ENCODE data around the gene RETN.

The RETN gene

DNA sequence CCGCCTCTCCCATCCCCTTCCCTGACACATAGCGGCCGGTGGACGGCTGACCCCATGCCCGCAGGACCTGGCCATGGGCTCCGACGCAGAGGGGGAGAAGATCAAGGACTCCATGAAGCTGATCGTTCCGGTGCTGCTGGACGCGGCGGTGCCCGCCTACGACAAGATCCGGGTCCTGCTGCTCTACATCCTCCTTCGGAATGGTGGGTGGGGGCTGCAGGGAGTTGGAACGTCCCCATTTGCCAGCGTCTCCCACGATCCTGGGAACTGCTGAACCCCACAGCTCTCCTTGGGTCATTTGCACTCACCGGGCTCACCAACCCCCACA, 24.3 kb upstream of the RETN start:
- DNase-seq: no peak
- peaks cover 0 to 31% (median 0%) of the 10 kb centered on the region in 3 donors for H3K36me3 ChIP-seq
- no peak overlapping the region for H3K4me3 ChIP-seq
- no peaks in the 10 kb centered on the region for H3K4me1 ChIP-seq
- peaks cover 0 to 60% of the 10 kb centered on the region in 2 donors for H3K27me3 ChIP-seq
- H3K9me3 ChIP-seq: no peaks in the 10 kb centered on the region
- no peak overlapping the region for H3K27ac ChIP-seq
- TF ChIP-seq, protein P1, sequence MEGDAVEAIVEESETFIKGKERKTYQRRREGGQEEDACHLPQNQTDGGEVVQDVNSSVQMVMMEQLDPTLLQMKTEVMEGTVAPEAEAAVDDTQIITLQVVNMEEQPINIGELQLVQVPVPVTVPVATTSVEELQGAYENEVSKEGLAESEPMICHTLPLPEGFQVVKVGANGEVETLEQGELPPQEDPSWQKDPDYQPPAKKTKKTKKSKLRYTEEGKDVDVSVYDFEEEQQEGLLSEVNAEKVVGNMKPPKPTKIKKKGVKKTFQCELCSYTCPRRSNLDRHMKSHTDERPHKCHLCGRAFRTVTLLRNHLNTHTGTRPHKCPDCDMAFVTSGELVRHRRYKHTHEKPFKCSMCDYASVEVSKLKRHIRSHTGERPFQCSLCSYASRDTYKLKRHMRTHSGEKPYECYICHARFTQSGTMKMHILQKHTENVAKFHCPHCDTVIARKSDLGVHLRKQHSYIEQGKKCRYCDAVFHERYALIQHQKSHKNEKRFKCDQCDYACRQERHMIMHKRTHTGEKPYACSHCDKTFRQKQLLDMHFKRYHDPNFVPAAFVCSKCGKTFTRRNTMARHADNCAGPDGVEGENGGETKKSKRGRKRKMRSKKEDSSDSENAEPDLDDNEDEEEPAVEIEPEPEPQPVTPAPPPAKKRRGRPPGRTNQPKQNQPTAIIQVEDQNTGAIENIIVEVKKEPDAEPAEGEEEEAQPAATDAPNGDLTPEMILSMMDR (IDR thresholded peaks at IDR 0.05): no peak
- intact Hi-C loops (cut with DNase I; ENCODE audit: low total_unique reads): loop anchor here (10.0 kb wide), 1 partner anchor 150 kb away; no protein-coding TSS in a partner anchor

DNA sequence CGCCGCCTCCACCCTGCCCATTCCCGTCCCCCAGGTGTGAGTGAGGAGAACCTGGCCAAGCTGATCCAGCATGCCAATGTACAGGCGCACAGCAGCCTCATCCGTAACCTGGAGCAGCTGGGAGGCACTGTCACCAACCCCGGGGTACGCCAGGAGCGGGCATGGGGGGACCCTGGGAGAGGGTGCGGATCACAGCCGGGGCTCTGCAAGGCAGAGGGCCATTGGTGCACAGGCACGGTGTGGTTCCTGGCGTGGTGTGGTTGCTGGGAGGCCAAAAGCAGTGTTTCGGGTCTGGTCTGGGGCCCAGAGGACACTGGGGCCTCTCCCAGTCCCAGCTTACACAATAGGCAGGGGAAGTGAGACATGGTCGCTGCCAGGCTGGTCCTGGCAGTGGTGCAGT, 23.7 kb upstream of the RETN start:
- no peak overlapping the region for H3K4me3 ChIP-seq
- DNase-seq: no peak
- H3K27me3 ChIP-seq: peaks cover 0 to 61% of the 10 kb centered on the region in 2 donors
- H3K27ac ChIP-seq: no peak overlapping the region
- intact Hi-C loops (cut with DNase I; ENCODE audit: low total_unique reads): loop anchor here (10.0 kb wide), 1 partner anchor 150 kb away; no protein-coding TSS in a partner anchor
- H3K36me3 ChIP-seq: peaks cover 0 to 31% (median 0%) of the 10 kb centered on the region in 3 donors
- H3K4me1 ChIP-seq: no peaks in the 10 kb centered on the region
- H3K9me3 ChIP-seq: no peaks in the 10 kb centered on the region
- TF ChIP-seq, protein P1 (IDR thresholded peaks at IDR 0.05): no peak

DNA sequence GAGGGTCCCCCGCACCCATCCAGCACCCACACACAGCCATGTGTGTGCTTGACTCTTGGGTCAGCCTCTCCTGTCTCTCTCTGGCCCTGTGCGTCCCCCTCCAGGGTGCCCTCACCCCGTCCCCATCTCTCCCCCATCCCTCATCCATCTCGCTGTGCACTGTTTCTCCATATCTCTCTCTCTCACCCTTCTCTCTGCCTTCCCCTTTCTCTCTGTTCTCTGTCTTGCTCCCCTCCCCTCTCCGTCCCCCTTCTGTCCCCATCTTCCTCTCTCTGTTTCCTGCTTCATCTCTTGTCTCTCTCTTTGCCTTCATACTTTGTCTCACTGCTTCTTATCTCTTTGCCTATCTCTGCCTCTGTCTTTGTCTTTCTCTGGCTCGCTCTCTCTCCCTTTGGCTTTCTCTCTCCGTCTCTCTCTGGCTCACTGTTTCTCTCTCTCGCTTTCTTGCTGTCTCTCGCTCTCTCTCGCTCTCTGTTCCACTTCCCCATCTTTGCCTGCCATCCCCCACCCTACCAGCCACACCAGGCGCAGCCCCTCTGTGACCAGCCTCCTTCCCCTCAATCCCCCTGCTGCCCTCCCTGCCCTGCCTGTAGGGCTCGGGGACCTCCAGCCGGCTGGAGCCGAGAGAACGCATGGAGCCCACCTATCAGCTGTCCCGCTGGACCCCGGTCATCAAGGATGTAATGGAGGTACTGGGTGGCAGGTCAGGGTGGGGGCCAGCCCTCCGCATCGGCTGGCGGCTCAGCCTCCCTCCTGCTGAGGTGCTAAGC, 23.0 kb upstream of the RETN start:
- TF ChIP-seq, protein P1 (IDR thresholded peaks at IDR 0.05): no peak
- H3K36me3 ChIP-seq: peaks cover 0 to 31% (median 0%) of the 10 kb centered on the region in 3 donors
- no peaks in the 10 kb centered on the region for H3K9me3 ChIP-seq
- H3K27me3 ChIP-seq: peaks cover 0 to 68% of the 10 kb centered on the region in 2 donors
- no peak overlapping the region for H3K4me3 ChIP-seq
- H3K27ac ChIP-seq: no peak overlapping the region
- no peaks in the 10 kb centered on the region for H3K4me1 ChIP-seq
- intact Hi-C loops (cut with DNase I; ENCODE audit: low total_unique reads): loop anchor here (10.0 kb wide), 1 partner anchor 149 kb away; no protein-coding TSS in a partner anchor
- DNase-seq: no peak

DNA sequence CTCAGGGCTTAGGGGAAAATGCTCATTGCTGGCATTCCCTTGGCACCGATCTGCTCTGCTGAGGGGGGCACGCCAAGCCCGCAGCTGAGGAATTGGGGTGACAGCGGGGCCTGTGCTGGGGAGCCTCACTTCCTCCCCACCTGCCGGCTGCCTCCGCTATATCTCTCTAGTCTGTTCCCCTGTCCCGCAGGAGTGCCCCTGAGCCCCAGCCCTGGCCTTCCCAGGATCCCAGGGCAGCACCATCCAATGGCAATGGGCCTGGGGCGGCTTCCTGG, 22.5 kb upstream of the RETN start:
- Histone ChIP-seq H3K4me1 (no peaks in the 10 kb centered on the region), H3K4me3 (no peak overlapping the region), H3K9me3 (no peaks in the 10 kb centered on the region), H3K36me3 (peaks cover 0 to 31% (median 0%) of the 10 kb centered on the region in 3 donors), H3K27me3 (peaks cover 0 to 73% of the 10 kb centered on the region in 2 donors), H3K27ac (no peak overlapping the region)
- TF ChIP-seq, protein P1 (IDR thresholded peaks at IDR 0.05): no peak
- no peak for DNase-seq
- intact Hi-C loops (cut with DNase I; ENCODE audit: low total_unique reads): loop anchor here (10.0 kb wide), 1 partner anchor 148 kb away; no protein-coding TSS in a partner anchor

DNA sequence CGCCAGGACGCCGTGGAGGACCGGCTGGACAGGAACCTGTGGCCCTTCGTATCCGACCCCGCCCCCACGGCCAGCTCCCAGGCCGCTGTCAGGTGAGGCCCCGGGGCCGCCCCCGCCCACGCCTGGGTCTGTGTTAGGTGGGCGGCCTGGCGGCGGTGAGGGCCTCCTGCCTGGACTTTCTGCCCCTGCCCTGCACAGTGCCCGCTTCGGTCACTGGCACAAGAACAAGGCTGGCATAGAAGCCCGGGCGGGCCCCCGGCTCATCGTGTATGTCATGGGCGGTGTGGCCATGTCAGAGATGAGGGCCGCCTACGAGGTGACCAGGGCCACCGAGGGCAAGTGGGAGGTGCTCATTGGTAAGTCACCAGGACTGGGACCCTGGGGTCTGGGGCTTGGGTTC, 21.7 kb upstream of the RETN start:
- no peaks in the 10 kb centered on the region for H3K9me3 ChIP-seq
- TF ChIP-seq, protein P1 (IDR thresholded peaks at IDR 0.05): no peak
- no peak for DNase-seq
- peaks cover 0 to 31% (median 0%) of the 10 kb centered on the region in 3 donors for H3K36me3 ChIP-seq
- no peak overlapping the region for H3K27ac ChIP-seq
- H3K4me1 ChIP-seq: no peaks in the 10 kb centered on the region
- peaks cover 0 to 78% of the 10 kb centered on the region in 2 donors for H3K27me3 ChIP-seq
- no peak overlapping the region for H3K4me3 ChIP-seq
- intact Hi-C loops (cut with DNase I; ENCODE audit: low total_unique reads): loop anchor here (10.0 kb wide), 1 partner anchor 148 kb away; no protein-coding TSS in a partner anchor
